HUES48 (cell line): ENCODE data around the gene HSPG2.
"Not testable (repeated sequence)": the region's sequence is repeated elsewhere in the genome, so short reads cannot be mapped to it uniquely, and the experiment has no call there.

Experiments used
- H3K27ac ChIP-seq: one replicate; pipeline ENCODE4 v1.7.0; 2013; ENCODE audit warnings: low read depth, low read length, inconsistent platforms
- H3K27me3 ChIP-seq: 2 replicates; pipeline ENCODE4 v1.6.1; 2013; ENCODE audit warnings: mild to moderate bottlenecking, low read length; ENCODE audit not compliant: control insufficient read depth, insufficient read depth
- H3K36me3 ChIP-seq: 2 replicates; pipeline ENCODE4 v1.6.1; 2013; ENCODE audit warnings: low read length; ENCODE audit not compliant: control insufficient read depth, insufficient read depth
- H3K4me1 ChIP-seq: 2 replicates; pipeline ENCODE4 v1.6.1; 2013; ENCODE audit warnings: mild to moderate bottlenecking, low read length; ENCODE audit not compliant: control insufficient read depth, insufficient read depth
- H3K4me3 ChIP-seq: 2 replicates; pipeline ENCODE4 v1.5.1; 2013; ENCODE audit warnings: mild to moderate bottlenecking, low read depth, low read length
- H3K9ac ChIP-seq: 2 replicates; pipeline ENCODE4 v1.6.1; 2013; ENCODE audit warnings: mild to moderate bottlenecking, low read depth, low read length, moderate library complexity
- H3K9me3 ChIP-seq: 2 replicates; pipeline ENCODE4 v1.6.1; 2013; ENCODE audit warnings: low read length; ENCODE audit not compliant: control insufficient read depth, insufficient read depth

HSPG2 gene

DNA sequence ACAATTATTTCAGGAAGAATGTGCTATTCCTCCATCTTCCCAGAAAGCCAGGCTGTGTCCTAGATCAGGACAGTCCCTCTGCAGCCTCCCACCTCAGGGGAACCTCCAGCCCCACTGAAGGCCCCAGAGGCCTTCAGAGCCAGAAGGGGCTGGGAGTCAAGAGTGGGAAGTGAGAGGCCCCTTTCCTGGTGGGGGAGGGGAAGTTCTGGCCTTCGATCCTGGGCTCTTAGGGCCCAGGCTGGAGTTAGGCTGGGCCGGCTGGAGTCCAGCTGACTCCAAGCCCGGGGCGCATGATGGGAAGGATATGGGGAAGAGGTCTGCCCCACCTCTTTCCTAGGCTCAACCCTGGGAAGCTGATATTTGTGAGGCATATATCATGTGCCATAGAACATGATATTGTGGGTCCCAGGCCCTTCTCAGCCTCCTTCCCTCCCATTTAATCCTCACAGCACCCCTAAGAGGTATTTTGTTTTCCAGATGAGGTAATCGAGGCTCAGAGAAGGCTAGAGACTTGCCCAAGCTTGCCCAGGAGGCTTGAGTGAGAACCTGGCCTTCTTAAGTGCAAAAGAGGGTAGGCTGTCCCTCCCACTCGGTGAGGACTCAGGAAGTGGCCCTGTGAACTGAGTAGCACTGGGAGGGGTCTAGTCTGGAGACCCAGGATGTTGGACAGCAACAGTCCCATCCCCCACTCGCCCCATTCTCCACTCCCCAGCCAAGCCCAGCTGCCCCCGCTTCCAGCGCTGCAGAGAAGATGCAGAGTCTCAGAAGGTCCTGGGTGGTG lies 18.6 kb upstream of the HSPG2 start:
- Histone ChIP-seq H3K4me3 (no peak overlapping the region), H3K9me3 (no peaks in the 10 kb centered on the region), H3K27me3 (no peaks in the 10 kb centered on the region), H3K27ac (no peak overlapping the region), H3K9ac (no peak overlapping the region), H3K36me3 (no peaks in the 10 kb centered on the region), H3K4me1 (peaks cover 14% of the 10 kb centered on the region)

DNA sequence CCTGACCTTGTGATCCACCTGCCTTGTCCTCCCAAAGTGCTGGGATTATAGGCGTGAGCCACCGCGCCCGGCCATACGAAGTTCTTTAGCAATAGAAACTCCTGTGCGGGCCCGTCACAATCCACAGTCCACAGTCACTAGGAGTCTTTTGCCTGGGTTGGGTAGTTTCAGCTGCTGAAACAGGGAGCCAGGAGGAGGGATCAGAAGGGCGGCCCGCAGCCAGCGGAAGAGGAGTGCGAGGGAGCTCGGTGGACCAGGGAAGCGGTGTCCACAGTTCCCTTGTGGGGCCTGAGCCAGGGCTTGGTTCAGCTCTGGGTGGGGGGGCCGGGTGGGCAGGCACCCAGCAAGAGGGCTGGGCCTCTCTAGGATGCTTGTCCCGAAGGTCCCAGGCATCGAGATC lies 17.9 kb upstream of the HSPG2 start:
- Histone ChIP-seq H3K27ac (no peak overlapping the region), H3K27me3 (no peaks in the 10 kb centered on the region), H3K4me1 (peaks cover 14% of the 10 kb centered on the region), H3K9ac (no peak overlapping the region), H3K4me3 (no peak overlapping the region), H3K36me3 (no peaks in the 10 kb centered on the region), H3K9me3 (no peaks in the 10 kb centered on the region)

DNA sequence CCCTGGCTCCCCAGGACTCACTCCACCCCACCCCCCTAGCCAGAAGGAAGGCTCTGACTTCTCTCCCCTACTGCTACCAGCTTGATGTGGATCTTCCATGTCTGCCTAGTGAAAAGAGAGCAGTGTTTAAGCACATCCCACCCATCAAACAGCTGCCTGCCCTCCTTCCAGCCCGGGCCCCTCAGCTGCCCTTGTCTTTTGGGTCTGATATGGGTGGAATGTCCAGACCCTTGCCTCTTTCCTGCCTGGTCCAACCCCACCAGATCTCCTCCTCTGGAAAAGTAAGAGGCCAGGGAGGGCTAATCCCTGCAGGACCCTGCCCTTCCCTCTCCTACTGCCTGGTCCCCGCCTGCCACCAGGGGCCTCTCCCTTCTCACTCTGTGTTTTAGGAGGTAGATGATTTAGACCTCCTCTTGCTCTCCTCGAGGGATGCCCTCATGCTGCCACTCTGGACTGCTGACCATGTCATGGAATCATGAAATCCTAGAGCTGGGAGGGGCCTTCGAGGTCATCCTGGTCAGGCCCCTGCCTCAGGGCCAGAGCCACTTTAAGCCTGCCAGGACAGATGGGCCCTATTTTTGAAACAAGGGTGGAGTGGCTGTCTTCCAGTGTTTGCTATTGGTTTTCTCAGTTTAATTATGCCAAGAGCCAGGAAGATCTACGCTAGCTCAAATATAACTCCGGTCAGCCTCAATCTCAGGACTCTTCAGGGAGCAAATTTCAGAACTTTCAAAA lies 15.8 kb upstream of the HSPG2 start:
- Histone ChIP-seq H3K9ac (no peak overlapping the region), H3K27me3 (no peaks in the 10 kb centered on the region), H3K9me3 (no peaks in the 10 kb centered on the region), H3K4me1 (peaks cover 14% of the 10 kb centered on the region), H3K27ac (no peak overlapping the region), H3K4me3 (no peak overlapping the region), H3K36me3 (no peaks in the 10 kb centered on the region)

DNA sequence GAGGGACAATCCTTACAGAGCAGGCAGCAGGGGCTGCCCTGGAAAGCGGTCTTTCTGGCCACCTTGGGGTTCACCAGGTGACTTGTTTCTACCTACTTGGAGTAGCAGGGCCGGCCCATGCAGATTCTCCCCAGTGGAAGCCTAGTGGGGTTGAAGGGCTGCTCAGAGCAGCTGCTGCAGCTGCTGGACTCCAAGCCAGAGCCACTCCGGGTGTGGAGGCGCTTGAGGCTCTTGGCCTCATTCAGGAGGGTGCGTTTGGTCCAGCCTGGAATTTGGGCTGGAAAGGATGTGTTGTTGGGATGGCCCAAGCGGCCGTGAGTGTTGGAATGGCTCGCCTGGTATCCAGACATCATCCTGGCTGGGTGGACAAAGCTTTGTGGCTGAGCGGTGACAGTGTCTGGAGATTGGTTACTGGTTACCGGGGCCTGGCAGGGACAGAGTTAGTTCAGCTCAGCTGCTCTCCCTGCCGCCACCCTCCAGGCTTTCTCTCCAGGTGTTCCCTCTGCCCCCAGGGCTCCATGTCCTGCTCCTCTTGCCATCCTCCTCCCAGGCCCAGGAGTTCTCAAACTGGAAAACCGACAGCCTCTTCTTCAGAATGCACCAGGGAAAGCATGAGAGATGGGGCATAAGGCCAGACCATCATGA lies 14.2 kb upstream of the HSPG2 start:
- Histone ChIP-seq H3K4me1 (peaks cover 10% of the 10 kb centered on the region), H3K9ac (no peak overlapping the region)

DNA sequence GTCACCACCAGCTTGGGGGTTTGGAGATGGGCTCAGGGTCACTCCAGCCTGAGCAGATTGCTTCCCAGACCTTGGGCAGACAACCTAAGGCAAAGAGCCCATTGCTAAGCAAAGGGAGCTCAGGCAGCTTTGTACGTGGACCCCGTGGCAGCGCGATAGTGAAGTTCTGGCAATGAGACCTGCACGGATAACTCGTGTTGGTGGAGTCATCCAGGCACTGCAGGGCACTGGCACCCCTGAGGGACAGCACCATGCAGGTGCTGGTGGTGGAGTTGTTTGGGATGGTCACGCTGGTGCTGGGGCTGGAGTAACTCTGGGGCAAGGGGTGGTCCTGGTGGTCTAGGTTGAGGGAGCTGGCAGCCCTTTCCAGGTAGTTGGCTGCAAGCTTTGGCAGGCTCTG lies 13.6 kb upstream of the HSPG2 start:
- Histone ChIP-seq H3K27me3 (no peaks in the 10 kb centered on the region), H3K4me1 (peaks cover 5% of the 10 kb centered on the region), H3K36me3 (no peaks in the 10 kb centered on the region), H3K27ac (no peak overlapping the region), H3K4me3 (no peak overlapping the region), H3K9ac (no peak overlapping the region), H3K9me3 (no peaks in the 10 kb centered on the region)

More for the DNA sequence above, 14.2 kb upstream of the HSPG2 start:
- Histone ChIP-seq H3K27me3 (no peaks in the 10 kb centered on the region), H3K36me3 (no peaks in the 10 kb centered on the region), H3K4me3 (no peak overlapping the region), H3K27ac (no peak overlapping the region), H3K9me3 (no peaks in the 10 kb centered on the region)

DNA sequence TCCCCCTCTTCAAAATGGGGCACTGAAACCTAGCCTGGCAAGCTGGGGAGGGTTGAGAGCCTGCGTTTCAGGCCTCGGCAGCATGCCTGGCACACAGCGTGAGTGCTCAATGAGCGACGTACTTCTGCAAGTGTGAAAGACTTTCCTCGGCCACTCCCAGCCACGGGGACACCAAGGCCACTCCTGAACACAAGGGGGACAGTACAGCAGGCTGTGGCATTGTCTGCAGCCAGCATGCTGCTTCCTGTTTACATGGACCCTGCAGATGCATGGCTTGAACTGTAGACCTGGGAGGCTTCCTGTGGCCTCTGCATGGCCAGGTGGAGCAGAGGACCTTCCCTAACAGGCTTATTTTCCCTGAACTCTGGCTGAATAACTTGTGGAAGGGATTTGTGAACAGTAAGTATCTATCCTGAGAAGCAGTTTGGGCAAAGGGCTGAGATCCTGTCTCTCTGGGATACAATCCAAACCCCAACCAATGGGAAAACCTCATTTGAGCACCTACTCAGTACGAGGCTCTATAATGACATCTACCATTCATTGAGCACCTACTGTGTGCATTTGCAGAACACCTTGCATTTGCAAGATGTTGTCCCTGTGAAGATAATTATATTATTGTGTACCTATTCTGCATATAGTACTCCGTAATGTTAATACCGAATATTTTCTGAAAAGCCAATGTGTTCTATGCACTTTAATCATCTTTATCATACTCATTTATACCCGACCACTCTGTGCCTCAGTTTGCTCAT lies 9.9 kb upstream of the HSPG2 start:
- Histone ChIP-seq H3K4me3 (no peak overlapping the region), H3K9me3 (no peaks in the 10 kb centered on the region), H3K9ac (no peak overlapping the region), H3K27ac (no peak overlapping the region), H3K36me3 (no peaks in the 10 kb centered on the region), H3K4me1 (peaks cover 8% of the 10 kb centered on the region), H3K27me3 (no peaks in the 10 kb centered on the region)

DNA sequence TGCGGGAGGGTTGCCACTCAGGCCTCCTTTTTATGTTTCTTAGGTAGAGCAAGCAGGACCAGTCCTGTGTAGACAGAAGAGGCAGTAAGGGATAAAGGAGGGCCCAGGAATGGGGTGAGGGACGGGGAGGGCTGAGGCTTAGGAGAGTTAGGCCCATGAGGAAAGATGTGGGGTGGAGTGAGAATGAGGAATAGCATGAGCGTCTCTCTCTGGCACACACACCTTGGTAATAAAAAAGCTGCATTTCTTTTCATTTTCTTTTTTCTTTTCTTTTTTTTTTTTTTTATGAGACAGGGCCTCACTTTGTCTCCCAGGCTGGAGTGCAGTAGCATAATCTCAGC lies 7.6 kb upstream of the HSPG2 start:
- Histone ChIP-seq H3K9me3 (no peaks in the 10 kb centered on the region), H3K4me1 (peaks cover 8% of the 10 kb centered on the region), H3K9ac (peak overlapping the region; percentile 85; the same call in 1 of the 2 replicates), H3K36me3 (no peaks in the 10 kb centered on the region), H3K27me3 (no peaks in the 10 kb centered on the region), H3K27ac (peak overlapping the region; percentile 97), H3K4me3 (no peak overlapping the region)

DNA sequence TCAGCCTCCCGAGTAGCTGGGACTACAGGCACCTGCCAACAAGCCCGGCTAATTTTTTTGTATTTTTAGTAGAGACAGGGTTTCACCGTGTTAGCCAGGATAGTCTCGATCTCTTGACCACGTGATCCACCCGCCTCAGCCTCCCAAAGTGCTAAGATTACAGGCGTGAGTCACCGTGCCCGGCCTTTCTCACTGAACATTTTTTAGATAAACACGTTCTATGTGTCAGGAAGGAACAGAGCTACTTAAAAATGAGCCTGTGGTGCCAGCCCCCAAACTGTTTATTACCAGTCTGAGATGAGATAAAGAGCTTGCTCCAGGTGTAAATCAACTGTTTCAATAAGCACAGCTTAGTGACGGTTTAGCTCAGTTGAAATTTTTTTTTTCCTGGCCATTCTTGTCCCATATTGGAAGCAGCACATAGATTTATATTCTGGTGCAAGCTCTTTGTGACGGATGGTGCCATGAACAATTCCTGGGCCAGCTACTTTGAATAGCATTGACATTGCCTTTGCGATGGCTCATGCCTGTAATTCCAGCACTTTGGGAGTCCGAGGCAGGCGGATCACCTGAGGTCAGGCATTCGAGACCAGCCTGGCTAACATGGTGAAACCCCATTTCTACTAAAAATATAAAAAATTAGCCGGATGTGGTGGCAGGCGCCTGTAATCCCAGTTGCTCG lies 6.0 kb upstream of the HSPG2 start:
- not testable (repeated sequence) for H3K4me3 ChIP-seq, H3K9me3 ChIP-seq, H3K27ac ChIP-seq, H3K9ac ChIP-seq, H3K27me3 ChIP-seq, H3K4me1 ChIP-seq, H3K36me3 ChIP-seq

DNA sequence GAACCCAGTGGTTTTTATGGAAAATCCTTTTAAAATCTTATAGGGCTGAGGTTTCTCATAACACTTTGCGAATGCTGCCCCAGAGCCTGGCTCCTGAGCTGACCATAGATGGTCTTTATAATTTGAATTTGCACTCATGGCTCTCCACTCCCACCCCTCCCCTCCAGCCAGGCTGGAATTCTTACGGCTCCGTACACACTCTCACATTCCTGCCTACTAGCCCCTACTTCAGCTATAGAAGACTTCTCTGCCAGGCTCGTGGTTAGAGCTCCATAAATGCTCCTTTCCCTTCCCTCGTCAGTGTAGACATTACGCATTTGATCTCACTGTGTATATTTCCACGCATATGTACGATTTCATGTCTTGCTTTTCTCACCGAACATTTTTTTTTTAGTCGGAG lies 5.4 kb upstream of the HSPG2 start:
- no peaks in the 10 kb centered on the region for H3K36me3 ChIP-seq
- H3K27me3 ChIP-seq: no peaks in the 10 kb centered on the region
- no peak overlapping the region for H3K9ac ChIP-seq
- H3K27ac ChIP-seq: no peak overlapping the region
- H3K4me1 ChIP-seq: peaks cover 13% of the 10 kb centered on the region
- no peak overlapping the region for H3K4me3 ChIP-seq
- H3K9me3 ChIP-seq: no peaks in the 10 kb centered on the region

DNA sequence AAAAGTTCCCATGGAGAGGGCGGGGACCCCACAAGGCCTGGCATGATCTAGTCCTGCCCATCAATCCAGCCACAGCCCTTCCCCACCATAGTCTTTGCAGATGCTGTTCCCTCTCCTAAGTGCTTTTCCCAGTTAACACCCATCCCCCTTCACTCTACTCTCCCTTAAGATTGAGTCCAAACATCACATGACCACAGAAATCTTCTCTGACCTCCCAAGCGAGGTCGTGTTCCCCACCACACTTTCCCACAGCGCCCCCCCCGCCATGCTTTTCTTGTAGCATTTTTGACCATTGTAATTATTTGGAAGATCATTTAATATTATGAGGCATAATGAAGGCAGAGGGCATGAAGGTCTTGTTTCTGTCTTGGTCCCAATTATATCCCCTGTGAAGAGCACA lies 4.3 kb upstream of the HSPG2 start:
- Histone ChIP-seq H3K27ac (no peak overlapping the region), H3K4me1 (peaks cover 18% of the 10 kb centered on the region), H3K9me3 (no peaks in the 10 kb centered on the region), H3K4me3 (no peak overlapping the region), H3K36me3 (no peaks in the 10 kb centered on the region), H3K9ac (no peak overlapping the region), H3K27me3 (no peaks in the 10 kb centered on the region; the same call in 1 of the 2 replicates)
